ENCODE results near the gene AHDC1. TPM values are rescaled to one million over a fixed set of nuclear protein-coding genes. Genes with fewer than 3 reads are reported as not detected.

Gene AHDC1
- total and polyA plus RNA-seq, 7 donors: 1.8 to 34.1 (median 12.1) TPM

DNA sequence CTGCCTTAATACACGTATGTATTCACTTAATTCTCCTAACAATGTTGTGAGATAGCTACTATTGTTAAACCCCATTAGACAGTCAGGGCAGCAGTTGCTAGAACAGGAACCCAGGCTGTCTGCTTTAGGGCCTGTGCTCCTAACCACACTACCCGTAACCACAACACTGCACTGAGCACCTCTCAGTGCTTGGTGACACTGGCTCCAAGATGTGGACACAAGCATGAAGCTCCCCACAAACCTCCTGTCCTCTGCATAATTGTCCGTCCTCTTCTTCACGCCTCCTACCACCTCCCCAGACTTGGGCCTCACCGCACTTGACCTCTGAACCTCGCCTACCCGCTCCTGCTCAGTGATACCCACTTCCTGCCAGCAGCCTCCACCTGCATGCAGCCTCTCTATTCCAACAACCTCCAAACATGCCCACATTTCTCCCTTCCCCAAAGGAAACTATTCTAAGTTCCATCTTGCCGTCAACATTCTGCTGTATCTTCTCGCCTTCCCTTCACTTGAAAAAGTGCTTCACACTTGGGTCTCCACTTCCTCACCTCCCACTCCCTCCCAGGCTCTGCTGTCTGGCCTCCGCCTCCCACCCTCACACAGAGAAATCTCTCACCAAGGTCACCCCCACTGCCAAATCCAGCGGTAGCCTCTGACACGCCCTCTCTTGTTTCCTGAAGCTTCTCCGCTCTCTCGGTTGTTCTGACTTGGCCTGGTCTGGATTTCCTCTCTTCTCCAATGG is 14.6 kb upstream of the AHDC1 start:
- H3K27ac ChIP-seq: no peak overlapping the region
- 54 to 76% methylated on average over 14 of the region's 14 CpGs for WGBS, 2 donors
- H3K27me3 ChIP-seq: no peaks in the 10 kb centered on the region
- intact Hi-C loops (cut with DNase I): no loop called here
- no peaks in the 10 kb centered on the region for H3K9me3 ChIP-seq
- H3K4me1 ChIP-seq: peaks cover 0 to 10% (median 7%) of the 10 kb centered on the region in 4 donors
- DNase-seq: no peak
- H3K4me3 ChIP-seq: no peak overlapping the region
- no peak for TF ChIP-seq POLR2AphosphoS5 (IDR thresholded peaks at IDR 0.05)
- no peak for TF ChIP-seq CTCF (IDR thresholded peaks at IDR 0.05)
- no peak for TF ChIP-seq POLR2A (IDR thresholded peaks at IDR 0.05)
- TF ChIP-seq EP300 (IDR thresholded peaks at IDR 0.05): no peak
- H3K36me3 ChIP-seq: no peaks in the 10 kb centered on the region

GRCh38 chr1:27617420-27617819 is 13.5 kb upstream of the AHDC1 start:
- no peak for TF ChIP-seq POLR2A (IDR thresholded peaks at IDR 0.05)
- TF ChIP-seq EP300 (IDR thresholded peaks at IDR 0.05): no peak
- no peak for TF ChIP-seq POLR2AphosphoS5 (IDR thresholded peaks at IDR 0.05)
- TF ChIP-seq CTCF (IDR thresholded peaks at IDR 0.05): no peak
- no peaks in the 10 kb centered on the region for H3K36me3 ChIP-seq
- 91 to 95% methylated on average over 2 of the region's 2 CpGs for WGBS, 2 donors
- intact Hi-C loops (cut with DNase I): no loop called here
- no peaks in the 10 kb centered on the region for H3K9me3 ChIP-seq
- H3K4me3 ChIP-seq: no peak overlapping the region
- no peaks in the 10 kb centered on the region for H3K27me3 ChIP-seq
- H3K27ac ChIP-seq: no peak overlapping the region
- DNase-seq: no peak
- peaks cover 0 to 10% (median 7%) of the 10 kb centered on the region in 4 donors for H3K4me1 ChIP-seq

- no peaks in the 10 kb centered on the region for H3K36me3 ChIP-seq
- H3K9me3 ChIP-seq: no peaks in the 10 kb centered on the region
- no peak overlapping the region for H3K4me3 ChIP-seq
- intact Hi-C loops (cut with DNase I): no loop called here
- no peaks in the 10 kb centered on the region for H3K27me3 ChIP-seq
- no peak for DNase-seq
- H3K27ac ChIP-seq: no peak overlapping the region
- TF ChIP-seq POLR2AphosphoS5 (IDR thresholded peaks at IDR 0.05) (no peak), POLR2A (IDR thresholded peaks at IDR 0.05) (no peak), CTCF (IDR thresholded peaks at IDR 0.05) (no peak), EP300 (IDR thresholded peaks at IDR 0.05) (no peak)
- WGBS, 2 donors: 95 to 96% methylated on average over 2 of the region's 2 CpGs
- peaks cover 0 to 10% (median 7%) of the 10 kb centered on the region in 4 donors for H3K4me1 ChIP-seq
Observed at GRCh38 chr1:27616441-27616840, 12.5 kb upstream of the AHDC1 start.

GRCh38 chr1:27615346-27616192 is 11.6 kb upstream of the AHDC1 start:
- intact Hi-C loops (cut with DNase I): no loop called here
- TF ChIP-seq POLR2AphosphoS5 (IDR thresholded peaks at IDR 0.05) (no peak), POLR2A (IDR thresholded peaks at IDR 0.05) (no peak)
- Histone ChIP-seq H3K27ac (no peak overlapping the region), H3K4me3 (no peak overlapping the region), H3K36me3 (no peaks in the 10 kb centered on the region), H3K9me3 (no peaks in the 10 kb centered on the region), H3K27me3 (no peaks in the 10 kb centered on the region), H3K4me1 (peaks cover 0 to 10% (median 7%) of the 10 kb centered on the region in 4 donors)
- 83 to 84% methylated on average over 41 of the region's 41 CpGs for WGBS, 2 donors
- DNase-seq: no peak

Measured in sigmoid colon (tissue), 7 donors.